HG02943 (cell line): Measurements from ENCODE around the gene KIAA0930.
A peak's percentile ranks its signal among the peaks of the same experiment; 100 is the strongest.

Source experiments
- ATAC-seq: cut with Tn5 transposase; IDR thresholded peaks from one replicate; pipeline ENCODE4 v1.9.1; 2021; ENCODE audit warnings: mild to moderate bottlenecking, low read depth, moderate library complexity; ENCODE audit not compliant: unreplicated experiment

Gene KIAA0930

GRCh38 chr22:45185718-45186514, 54.8 kb downstream of the KIAA0930 start:
- no peak for ATAC-seq

DNA sequence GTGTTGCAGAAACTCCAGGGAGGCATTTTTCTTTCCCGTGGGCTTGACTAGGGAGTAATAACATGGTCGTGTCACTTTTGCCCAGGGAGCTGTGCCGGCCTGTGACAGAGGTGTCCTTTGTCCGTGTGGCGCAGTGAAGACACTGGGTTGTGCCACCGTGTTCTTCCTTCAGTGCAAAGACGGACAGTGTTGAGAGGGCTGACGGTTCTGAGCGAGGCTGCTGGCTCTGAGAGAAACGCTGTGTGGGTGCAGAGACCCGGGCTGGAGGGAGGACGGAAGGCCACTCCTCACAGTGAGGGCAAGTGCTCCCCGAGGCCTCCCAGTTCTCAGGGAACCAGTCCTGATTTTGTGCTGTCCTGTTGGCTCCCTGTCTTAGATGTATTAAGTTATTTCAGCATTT, 56.7 kb downstream of the KIAA0930 start:
- no peak for ATAC-seq

DNA sequence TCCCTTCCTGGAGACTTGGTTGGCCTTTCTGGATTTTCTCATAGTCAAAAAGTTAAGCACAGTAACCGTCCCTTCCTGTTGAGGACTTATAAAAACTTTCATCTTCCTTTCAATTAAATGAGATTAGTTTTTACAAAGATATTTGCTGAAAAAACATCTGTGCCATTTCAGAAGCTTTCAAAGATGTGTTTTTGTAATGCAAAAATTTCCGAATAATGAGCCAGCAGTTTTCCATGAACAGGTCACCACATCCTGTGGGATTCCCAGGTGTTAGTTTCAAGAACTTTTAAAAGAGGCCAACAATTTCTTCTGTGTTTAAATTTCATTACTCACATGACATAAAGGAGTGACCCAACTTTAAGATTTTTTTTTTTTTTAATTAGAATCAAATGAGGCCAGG, 58.9 kb downstream of the KIAA0930 start:
- ATAC-seq = no peak

- no peak for ATAC-seq
Observed at GRCh38 chr22:45181240-45181639, 59.5 kb downstream of the KIAA0930 start.

- ATAC-seq = no peak
Observed at GRCh38 chr22:45180146-45180679, 60.5 kb downstream of the KIAA0930 start.

DNA sequence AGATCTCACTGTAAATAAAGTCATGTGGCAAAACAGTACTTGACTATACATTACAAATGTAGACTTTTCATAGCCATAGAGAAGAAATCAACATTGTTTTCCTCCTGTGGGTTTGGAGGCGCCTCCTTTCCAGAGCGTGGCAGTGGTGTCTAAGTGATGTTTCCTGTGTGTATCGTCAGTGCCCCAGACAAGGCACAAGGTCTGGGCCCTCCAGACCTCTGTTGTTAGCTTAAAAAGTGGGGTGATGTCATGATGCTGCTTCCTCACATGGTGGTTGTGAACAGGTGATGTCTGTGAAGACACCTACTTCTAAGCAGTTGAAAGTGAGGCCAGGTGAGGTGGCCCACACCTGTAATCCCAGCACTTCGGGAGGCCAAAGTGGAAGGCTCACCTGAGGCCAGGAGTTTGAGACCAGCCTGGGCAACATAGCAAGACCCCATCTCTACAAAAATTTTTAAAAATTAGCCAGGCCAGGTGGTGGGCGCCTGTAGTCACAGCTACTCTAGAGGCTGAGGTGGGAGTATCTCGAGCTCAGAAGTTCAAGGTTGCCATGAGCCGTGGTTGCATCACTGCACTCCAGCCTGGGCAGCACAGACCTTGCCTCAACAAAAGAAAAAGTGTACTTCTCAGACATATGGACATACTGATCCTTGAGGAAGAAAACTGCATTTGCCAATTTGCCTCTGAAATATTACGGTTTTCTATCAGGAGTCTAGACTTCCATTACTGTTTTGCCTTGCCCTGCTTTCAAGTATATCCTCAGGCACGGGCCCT, 61.2 kb downstream of the KIAA0930 start:
- no peak for ATAC-seq

- no peak for ATAC-seq
Observed at GRCh38 chr22:45172881-45173585, 67.7 kb downstream of the KIAA0930 start.

DNA sequence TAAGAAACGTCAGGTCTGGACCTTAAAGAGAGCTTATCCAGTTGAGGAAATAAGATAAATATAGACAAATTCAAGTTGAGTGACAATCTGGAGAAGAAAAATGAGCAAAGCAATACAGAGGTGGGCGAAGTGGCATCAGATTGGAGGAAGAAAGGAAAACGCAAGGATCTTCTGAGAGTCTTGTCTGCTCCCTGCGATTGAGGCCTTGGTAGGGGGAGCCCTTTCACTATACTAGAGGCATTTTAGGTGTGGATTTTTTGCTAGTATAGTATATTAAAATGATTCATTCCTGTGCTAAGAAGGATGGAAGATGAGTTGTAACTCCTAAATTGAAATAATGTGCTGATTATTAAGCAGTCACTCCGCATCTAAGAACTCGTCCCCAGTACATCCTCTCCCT, 68.9 kb downstream of the KIAA0930 start:
- ATAC-seq = no peak

DNA sequence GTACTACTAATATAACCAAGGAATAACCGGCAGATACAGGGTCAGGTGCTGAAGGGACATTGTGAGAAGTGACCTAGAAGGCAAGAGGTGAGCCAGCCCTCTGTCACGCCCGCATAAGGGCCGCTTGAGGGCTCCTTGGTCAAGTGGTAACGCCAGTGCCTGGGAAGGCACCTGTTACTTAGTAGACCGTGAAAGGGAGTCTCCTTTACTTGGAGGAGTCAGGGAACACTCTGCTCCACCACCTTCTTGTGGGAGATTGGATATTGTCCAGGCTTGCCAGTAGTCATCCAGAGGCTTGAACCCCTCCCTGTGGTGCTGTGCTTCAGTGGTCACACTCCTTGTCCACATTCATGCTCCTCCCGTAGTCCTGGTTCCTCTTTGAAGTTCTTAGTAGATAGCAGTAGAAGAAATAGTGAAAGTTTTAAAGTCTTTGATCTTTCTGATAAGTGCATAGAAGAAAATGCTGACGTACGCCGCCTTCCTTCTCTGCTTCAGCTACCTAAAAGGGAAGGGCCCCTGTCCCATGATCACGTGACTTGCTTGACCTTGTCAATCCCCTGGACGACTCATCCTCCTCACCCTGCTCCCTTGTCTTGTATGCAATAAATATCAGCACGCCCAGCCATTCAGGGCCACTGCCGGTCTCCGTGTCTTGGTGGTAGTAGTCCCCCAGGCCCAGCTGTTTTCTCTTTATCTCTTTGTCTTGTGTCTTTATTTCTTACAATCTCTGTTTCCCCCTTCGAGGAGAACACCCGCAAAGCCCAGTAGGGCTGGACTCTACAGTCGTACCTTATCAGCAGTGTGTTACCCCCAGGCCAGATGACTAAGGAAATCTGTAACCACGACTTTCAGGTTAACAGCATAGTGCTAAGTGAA, 70.9 kb downstream of the KIAA0930 start:
- no peak for ATAC-seq

GRCh38 chr22:45166932-45167331, 73.8 kb downstream of the KIAA0930 start:
- no peak for ATAC-seq

DNA sequence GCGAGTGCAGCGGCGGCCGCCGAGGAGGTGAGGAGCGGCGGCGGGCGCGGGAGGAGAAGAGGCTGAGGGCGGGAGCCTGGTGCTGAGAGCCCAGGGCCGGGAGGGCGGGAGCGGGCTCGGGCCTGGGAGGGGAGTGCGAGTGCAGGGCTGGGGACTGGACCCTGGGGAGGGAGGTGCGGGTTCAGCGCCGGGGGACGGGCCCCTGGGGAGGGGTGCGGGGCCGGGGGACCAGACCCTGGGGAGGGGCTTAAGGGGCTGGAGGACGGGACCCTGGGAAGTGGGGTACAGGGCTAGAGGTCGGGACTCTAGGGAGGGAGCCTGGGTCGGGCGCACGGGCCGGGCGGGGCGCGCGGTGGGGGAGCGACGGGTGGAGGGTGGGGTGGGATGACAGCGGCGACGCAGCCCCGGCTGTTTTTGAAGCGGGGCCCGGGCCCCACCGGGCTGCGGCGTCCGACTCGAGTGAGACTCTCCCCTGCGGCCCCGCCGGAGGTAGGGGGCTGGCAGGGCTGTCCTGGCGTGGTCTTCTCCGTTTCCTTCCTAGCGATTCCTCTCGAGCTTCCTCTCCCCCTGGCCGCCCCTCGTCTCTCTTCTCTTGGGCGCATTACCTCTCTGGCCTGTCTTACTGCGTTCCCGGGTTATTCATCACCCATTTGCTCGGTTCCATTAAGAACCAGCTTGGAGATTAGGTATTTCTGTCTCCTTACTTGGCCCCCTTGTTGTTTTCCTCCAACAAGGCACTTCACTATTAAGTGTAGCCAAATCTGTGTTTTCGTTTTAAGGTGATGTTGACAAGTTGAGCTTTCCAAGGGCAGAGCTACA, 76.2 kb downstream of the KIAA0930 start:
- ATAC-seq = peak; percentile 35

- ATAC-seq = peak; percentile 66
Observed at GRCh38 chr22:45163451-45164269, 77.0 kb downstream of the KIAA0930 start, which contains the start of gene NUP50. Gene NUP50 (plus strand): TSS chr22:45163925. CDS start chr22:45168178, 4,253 bp downstream.

- no peak for ATAC-seq
Observed at GRCh38 chr22:45163099-45163450, 77.6 kb downstream of the KIAA0930 start.

DNA sequence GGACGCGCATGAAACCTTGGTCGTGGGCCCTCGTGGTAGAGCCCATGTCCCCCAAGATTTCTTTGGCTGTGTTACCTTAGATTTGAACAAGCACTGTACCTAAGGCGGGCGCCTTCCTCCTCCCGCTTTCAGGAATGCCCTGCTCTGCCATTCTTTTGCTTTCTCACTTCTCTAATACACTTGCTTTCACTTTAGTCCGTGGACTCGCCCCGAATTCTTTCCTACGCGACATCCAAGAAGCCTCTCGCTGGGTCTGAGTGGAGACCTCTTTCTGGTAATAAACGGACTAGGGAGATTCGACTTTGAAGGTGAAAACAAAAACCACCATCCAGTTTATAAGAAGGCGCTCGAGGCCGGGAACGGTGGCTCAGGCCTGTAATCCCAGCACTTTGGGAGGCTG, 78.2 kb downstream of the KIAA0930 start:
- no peak for ATAC-seq

DNA sequence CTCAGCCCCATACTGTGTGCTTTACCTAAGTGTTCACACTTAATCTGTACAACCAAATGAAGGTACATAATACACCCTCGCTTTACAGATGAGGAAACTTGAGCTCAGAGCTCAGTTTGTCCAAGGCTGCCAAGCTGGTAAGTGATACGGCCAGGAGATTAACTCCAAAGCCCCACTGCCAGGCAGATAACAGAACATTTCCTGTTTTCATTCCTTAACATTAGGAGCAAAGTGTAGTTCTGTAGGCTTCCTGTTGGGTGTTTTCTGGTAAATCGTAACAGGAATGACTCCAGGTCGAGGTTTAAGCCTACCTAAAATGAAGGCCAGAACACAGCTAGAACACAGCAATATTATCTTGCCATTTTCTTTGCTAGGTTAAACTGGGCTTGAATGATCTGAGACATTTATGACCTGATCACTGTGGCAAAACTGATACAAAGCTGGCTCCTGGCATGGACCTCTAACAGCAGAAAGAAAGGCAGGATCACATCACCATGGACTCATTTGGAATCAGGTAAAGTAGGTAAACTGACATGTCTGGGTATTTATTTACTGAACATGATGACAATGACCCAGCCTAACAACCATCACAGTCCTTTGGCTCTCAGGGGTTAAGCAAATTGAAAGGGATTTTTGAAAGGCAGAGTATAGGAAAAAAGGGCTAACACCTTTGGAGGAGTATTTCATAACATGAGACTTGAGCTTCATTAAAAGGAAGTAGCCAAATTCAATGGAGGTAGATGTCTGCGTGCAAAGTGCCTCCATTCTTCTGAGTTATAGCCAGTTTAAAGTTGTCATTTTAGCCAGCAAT, 80.8 kb downstream of the KIAA0930 start:
- no peak for ATAC-seq

GRCh38 chr22:45157907-45158306, 82.8 kb downstream of the KIAA0930 start:
- no peak for ATAC-seq

GRCh38 chr22:45155050-45155840, 85.4 kb downstream of the KIAA0930 start:
- ATAC-seq = no peak
